BE2C (cell line): ENCODE results near the gene TNKS1BP1.

Experiments
- DNase-seq: peaks from one replicate; pipeline ENCODE4 v3.0.0-alpha.2; 2020
- H3K27me3 ChIP-seq: fragments of 250-450 bp; sonication (Bioruptor Pico); 2 replicates; pipeline ENCODE4 v1.5.1; 2020; ENCODE audit warnings: mild to moderate bottlenecking
- H3K36me3 ChIP-seq: fragments of 250-450 bp; sonication (Bioruptor Pico); 2 replicates; pipeline ENCODE4 v1.5.1; 2020; ENCODE audit warnings: mild to moderate bottlenecking
- H3K4me1 ChIP-seq: fragments of 250-450 bp; sonication (Bioruptor Pico); 2 replicates; pipeline ENCODE4 v1.5.1; 2020
- H3K4me3 ChIP-seq: 2 replicates; pipeline ENCODE4 v1.5.1; 2011; ENCODE audit warnings: low read depth, low read length
- H3K9me3 ChIP-seq: fragments of 250-450 bp; sonication (Bioruptor Pico); 2 replicates; pipeline ENCODE4 v1.5.1; 2020
- TF ChIP-seq, protein P1 (sequence below): IDR thresholded peaks from 2 replicates; pipeline ENCODE4 v1.5.1; 2012; ENCODE audit warnings: mild to moderate bottlenecking, low read depth, low read length

TNKS1BP1 gene

DNA sequence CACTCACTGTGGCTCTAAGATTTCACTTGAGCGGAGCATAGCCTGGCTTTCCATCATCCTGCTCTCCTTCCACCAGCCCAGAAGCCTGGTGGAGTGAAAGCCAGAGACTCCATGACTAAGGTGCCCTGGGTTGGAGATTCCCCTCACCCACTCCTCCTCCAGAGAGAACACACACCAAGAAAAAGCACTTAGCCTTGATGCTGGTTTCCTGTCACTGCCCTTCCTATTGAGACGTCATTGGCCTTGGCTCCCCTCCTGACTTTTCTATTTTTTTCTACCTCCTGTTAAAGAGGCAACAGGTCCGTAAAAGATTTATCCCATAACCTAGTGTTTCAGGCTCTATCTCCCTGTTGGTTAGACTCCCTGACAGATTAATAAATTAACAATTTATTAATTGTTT, 49.2 kb downstream of the TNKS1BP1 start:
- no peaks in the 10 kb centered on the region for H3K9me3 ChIP-seq
- H3K27me3 ChIP-seq, result no peaks in the 10 kb centered on the region
- H3K4me1 ChIP-seq, result no peaks in the 10 kb centered on the region
- no peaks in the 10 kb centered on the region for H3K36me3 ChIP-seq
- DNase-seq, result no peak
- TF ChIP-seq, protein P1, sequence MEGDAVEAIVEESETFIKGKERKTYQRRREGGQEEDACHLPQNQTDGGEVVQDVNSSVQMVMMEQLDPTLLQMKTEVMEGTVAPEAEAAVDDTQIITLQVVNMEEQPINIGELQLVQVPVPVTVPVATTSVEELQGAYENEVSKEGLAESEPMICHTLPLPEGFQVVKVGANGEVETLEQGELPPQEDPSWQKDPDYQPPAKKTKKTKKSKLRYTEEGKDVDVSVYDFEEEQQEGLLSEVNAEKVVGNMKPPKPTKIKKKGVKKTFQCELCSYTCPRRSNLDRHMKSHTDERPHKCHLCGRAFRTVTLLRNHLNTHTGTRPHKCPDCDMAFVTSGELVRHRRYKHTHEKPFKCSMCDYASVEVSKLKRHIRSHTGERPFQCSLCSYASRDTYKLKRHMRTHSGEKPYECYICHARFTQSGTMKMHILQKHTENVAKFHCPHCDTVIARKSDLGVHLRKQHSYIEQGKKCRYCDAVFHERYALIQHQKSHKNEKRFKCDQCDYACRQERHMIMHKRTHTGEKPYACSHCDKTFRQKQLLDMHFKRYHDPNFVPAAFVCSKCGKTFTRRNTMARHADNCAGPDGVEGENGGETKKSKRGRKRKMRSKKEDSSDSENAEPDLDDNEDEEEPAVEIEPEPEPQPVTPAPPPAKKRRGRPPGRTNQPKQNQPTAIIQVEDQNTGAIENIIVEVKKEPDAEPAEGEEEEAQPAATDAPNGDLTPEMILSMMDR, result no peak
- no peak overlapping the region for H3K4me3 ChIP-seq

DNA sequence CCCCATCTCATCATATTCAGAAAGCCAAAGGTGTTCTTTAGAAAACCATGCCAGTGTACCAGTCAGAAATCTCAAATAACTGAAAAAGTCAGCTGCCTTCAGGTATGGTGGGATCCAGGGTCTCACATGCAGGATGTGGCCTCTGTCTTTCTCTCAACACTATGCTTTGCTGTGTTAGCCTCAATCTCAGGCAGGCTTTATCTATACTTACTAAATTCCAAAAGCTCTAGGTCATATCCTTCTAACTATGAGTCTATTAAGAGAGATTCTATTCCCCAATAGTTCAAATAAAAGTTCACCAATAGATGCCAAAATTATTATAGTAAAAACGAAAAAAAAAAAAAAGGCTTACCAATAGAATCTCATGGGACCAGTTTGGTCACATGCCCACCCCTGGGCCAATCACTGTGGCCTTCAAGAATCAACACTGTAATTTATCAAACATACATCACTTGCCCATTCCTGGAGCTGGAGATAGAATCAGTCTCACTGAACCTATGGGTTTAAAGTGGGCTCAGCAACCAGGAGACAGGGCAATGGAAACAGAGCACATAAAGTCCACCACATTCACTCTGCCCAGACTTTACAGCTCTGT, 49.8 kb downstream of the TNKS1BP1 start:
- Histone ChIP-seq H3K4me3 (no peak overlapping the region), H3K36me3 (no peaks in the 10 kb centered on the region), H3K9me3 (no peaks in the 10 kb centered on the region), H3K4me1 (no peaks in the 10 kb centered on the region), H3K27me3 (no peaks in the 10 kb centered on the region)
- no peak for DNase-seq
- TF ChIP-seq, protein P1, result no peak

DNA sequence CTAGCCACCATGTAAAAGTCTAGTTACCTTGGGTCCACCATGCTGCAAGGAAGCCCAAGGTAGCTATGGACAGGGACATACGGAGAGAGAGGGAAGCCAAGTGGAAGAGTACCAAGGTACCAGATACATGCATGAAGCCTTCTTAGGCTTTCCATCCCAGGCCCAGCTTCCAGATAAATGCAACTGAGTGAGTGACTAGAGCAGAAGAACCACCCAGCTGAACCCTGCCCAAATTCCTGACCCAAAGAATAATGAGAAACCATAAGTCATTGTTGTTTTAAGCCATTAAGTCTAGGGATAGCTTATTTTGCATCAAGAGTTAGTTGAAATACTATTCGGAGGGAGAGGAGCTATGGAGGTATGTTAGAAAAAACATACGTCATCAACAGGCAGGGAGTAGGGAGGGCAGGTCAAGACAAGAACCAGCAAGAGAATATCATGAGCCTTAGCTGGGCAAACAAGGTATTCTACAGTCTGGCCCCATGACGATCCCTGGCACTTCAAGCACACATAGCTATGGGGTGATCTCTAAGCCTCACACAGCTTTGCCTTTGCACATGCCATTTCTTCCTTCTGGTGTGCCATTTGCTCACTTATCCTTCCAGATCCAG, 51.2 kb downstream of the TNKS1BP1 start:
- H3K9me3 ChIP-seq, result no peaks in the 10 kb centered on the region
- no peak for DNase-seq
- H3K27me3 ChIP-seq, result no peaks in the 10 kb centered on the region
- no peaks in the 10 kb centered on the region for H3K36me3 ChIP-seq
- H3K4me1 ChIP-seq, result no peaks in the 10 kb centered on the region
- TF ChIP-seq, protein P1, result no peak
- no peak overlapping the region for H3K4me3 ChIP-seq

DNA sequence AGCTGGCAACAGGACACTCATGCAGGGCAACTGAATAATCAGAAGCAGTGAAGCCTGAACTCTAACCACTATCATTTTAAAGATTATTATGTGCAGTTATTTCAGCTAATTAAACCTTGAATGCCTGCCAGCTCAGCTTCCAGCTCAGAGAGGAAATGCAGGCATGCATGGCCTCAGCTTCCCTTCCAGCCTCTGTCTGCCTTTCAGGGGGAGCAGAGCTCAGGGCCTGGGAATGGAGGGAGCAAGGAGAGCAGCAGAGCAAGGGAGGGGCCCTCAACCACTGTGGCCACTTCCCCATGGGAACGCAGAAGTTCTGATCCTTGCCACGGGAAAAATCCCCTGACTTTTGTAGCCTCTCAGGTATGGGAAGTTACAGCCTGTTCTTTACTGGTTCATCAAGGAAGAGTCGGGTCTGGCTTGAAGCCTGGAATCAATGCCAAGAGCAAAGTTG, 55.2 kb downstream of the TNKS1BP1 start:
- Histone ChIP-seq H3K4me1 (no peaks in the 10 kb centered on the region), H3K36me3 (no peaks in the 10 kb centered on the region), H3K9me3 (no peaks in the 10 kb centered on the region), H3K4me3 (no peak overlapping the region), H3K27me3 (no peaks in the 10 kb centered on the region)
- TF ChIP-seq, protein P1, result no peak
- DNase-seq, result no peak

DNA sequence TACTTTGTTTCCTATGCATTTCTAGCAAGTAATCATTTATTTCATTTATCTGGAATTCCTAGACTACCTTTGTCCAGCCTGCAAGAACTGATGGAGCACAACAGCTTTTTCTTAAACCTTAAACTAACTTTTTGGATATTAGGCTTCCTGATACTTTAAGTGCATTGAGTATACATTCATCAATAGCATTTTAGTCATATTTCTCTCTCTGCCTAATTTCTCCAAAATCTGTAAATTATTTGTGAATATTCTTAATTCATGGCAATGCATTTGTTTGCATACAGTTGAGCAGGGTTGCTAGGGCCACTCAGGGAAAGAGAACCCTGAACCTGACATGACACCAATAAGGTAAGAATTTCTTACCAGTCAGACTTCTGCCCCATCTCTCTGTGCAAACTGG, 58.6 kb downstream of the TNKS1BP1 start:
- TF ChIP-seq, protein P1, result no peak
- DNase-seq, result no peak
- no peaks in the 10 kb centered on the region for H3K4me1 ChIP-seq
- H3K27me3 ChIP-seq, result no peaks in the 10 kb centered on the region
- H3K4me3 ChIP-seq, result no peak overlapping the region
- no peaks in the 10 kb centered on the region for H3K9me3 ChIP-seq
- H3K36me3 ChIP-seq, result no peaks in the 10 kb centered on the region

DNA sequence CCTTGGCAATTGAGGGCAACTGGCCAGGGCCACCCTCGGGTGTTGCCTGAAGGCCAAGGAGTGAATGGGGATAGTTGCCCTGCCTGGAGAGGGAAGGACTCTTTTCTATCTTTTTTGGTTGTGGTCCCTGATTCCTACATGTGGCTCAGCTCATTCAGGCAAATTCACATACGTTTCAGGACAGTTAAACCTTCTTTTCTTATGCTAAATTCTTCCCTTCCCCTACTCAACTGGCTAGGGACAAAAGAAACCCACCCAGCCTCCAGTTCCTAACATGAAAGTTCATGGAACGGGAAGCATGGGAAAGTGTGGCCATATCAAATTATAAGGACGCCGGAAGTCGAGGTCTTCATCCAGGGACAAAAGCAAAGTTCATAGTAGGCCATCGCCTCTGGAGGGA, 61.4 kb downstream of the TNKS1BP1 start:
- Histone ChIP-seq H3K9me3 (no peaks in the 10 kb centered on the region), H3K4me1 (no peaks in the 10 kb centered on the region), H3K36me3 (no peaks in the 10 kb centered on the region), H3K27me3 (no peaks in the 10 kb centered on the region), H3K4me3 (no peak overlapping the region)
- TF ChIP-seq, protein P1, result no peak
- no peak for DNase-seq
